HepG2 (cell line): ENCODE data around the gene ZMAT2.

Experiments used
- ESRRA ChIP-seq: sonication (generic); formaldehyde crosslinking; IDR thresholded peaks from 2 replicates; pipeline ENCODE4 v1.5.1; 2020; ENCODE audit warnings: mild to moderate bottlenecking, low read depth, missing genetic modification reagents
- ZNF33A ChIP-seq: sonication (generic); formaldehyde crosslinking; IDR thresholded peaks from 2 replicates; pipeline ENCODE4 v1.5.1; 2020; ENCODE audit warnings: missing genetic modification reagents, mild to moderate bottlenecking, moderate library complexity, borderline replicate concordance

- TF ChIP-seq ZNF33A (CRISPR knock-in tag) (no peak), ESRRA (CRISPR knock-in tag) (no peak)
Observed at GRCh38 chr5:140711794-140712193, 11.5 kb downstream of the ZMAT2 start.
